Erythroblast (primary cell): ENCODE measurements around the gene GPATCH11.

ENCODE experiments used
- GATA1 ChIP-seq: IDR thresholded peaks from 2 replicates; pipeline ENCODE4 v1.6.1; 2011; ENCODE audit warnings: low read depth, mild to moderate bottlenecking, control low read depth, low read length, moderate library complexity
- POLR2A ChIP-seq: IDR thresholded peaks from 2 replicates; pipeline ENCODE4 v1.6.1; 2011; ENCODE audit warnings: mild to moderate bottlenecking, low read length

GRCh38 chr2:37143974-37144373, 59.7 kb downstream of the GPATCH11 start:
- no peak for TF ChIP-seq POLR2A
- no peak for TF ChIP-seq GATA1
